ENCODE results near the gene MBOAT7. TPM values are rescaled to one million over a fixed set of nuclear protein-coding genes. Genes with fewer than 3 reads are reported as not detected.

The MBOAT7 gene
- total and polyA plus RNA-seq, 2 of the 8 experiments (the other 6 are each of a cell fraction or from before 2014, with no cell fraction given), result 85.5 to 90.9 TPM

- Histone ChIP-seq H3K56ac (replicated peaks; ENCODE audit: insufficient read length, low read depth, low read length) (no peak overlapping the region), H3K23me2 (ENCODE audit: low read depth, low read length) (peaks cover 8% of the 10 kb centered on the region), H3K79me1 (ENCODE audit: low read depth, low read length) (peaks cover 7% of the 10 kb centered on the region), H3K27ac (ENCODE audit: low read depth, low read length) (no peak overlapping the region), H4K5ac (ENCODE audit: insufficient read length, low read depth, low read length) (no peak overlapping the region), H4K91ac (replicated peaks; ENCODE audit: insufficient read length, low read length) (no peak overlapping the region), H2BK12ac (ENCODE audit: low read depth, low read length) (no peak overlapping the region), H3K4ac (replicated peaks; ENCODE audit: insufficient read length, low read depth, low read length) (no peak overlapping the region), H3K27me3 (replicated peaks in 1 of 4; ENCODE audit: control insufficient read depth in 3 of 4, extremely low read depth in 1 of 4, insufficient read depth in 3 of 4, low read length in 3 of 4) (no peaks in the 10 kb centered on the region), H3K9me3 (ENCODE audit: insufficient read depth in 2 of 2, low read depth in 1 of 2, low read length in 1 of 2) (no peaks in the 10 kb centered on the region), H2BK20ac (ENCODE audit: low read length) (no peak overlapping the region), H2AFZ (ENCODE audit: low read length) (no peak overlapping the region), H3K36me3 (ENCODE audit: control insufficient read depth in 2 of 4, insufficient read depth in 4 of 4, low read length in 3 of 4) (peaks cover 27 to 60% (median 54%) of the 10 kb centered on the region in 4 experiments), H4K20me1 (replicated peaks in 1 of 2; ENCODE audit: control insufficient read depth in 1 of 2, insufficient read depth in 2 of 2, low read length in 2 of 2) (peaks cover 11 to 22% of the 10 kb centered on the region in 2 experiments), H3K23ac (ENCODE audit: insufficient read length) (no peak overlapping the region), H3K18ac (ENCODE audit: extremely low read depth, low read length) (no peak overlapping the region), H2BK15ac (ENCODE audit: low read length) (no peak overlapping the region), H3K14ac (ENCODE audit: insufficient read length) (no peak overlapping the region), H3K79me2 (ENCODE audit: control insufficient read depth in 1 of 2, insufficient read depth in 2 of 2, low read length in 2 of 2) (no peaks in the 10 kb centered on the region), H2AK5ac (ENCODE audit: low read depth, low read length) (no peak overlapping the region), H3K4me3 (ENCODE audit: extremely low read depth in 1 of 4, insufficient read depth in 2 of 4, low read depth in 3 of 4, low read length in 4 of 4) (no peak overlapping the region), H4K8ac (ENCODE audit: extremely low read depth, insufficient read depth, low read length) (peak overlapping the region; percentile 57; the same call in 1 of the 2 replicates), H2BK120ac (replicated peaks; ENCODE audit: low read depth, low read length) (no peak overlapping the region), H3K4me1 (replicated peaks in 1 of 4; ENCODE audit: control insufficient read depth in 3 of 4, insufficient read depth in 4 of 4, low read length in 3 of 4) (peaks cover 0 to 7% (median 4%) of the 10 kb centered on the region in 4 experiments; a peak in 3 of 7 replicates), H3K4me2 (ENCODE audit: insufficient read depth in 1 of 2, low read depth in 2 of 2, low read length in 2 of 2) (no peak overlapping the region), H3K9ac (replicated peaks in 1 of 4; ENCODE audit: extremely low read depth in 1 of 4, low read depth in 3 of 4, low read length in 3 of 4) (no peak overlapping the region), H2BK5ac (ENCODE audit: low read depth, low read length) (no peak overlapping the region)
- POLR2A ChIA-PET (ENCODE audit: partially characterized antibody), result interaction anchor here (1.3 to 14.8 kb wide), 2 partner anchors 16 to 49 kb away, joined by 3 to 348 read pairs; partner anchors contain the start of gene CNOT3
- no peak for FAIRE-seq
- WGBS, 2 experiments (ENCODE audit: extremely low coverage in 1 of 2, insufficient coverage in 1 of 2, insufficient read length in 1 of 2, insufficient replicate concordance in 2 of 2, low coverage in 1 of 2, low lambda C conversion rate in 2 of 2, missing lambda C conversion rate in 1 of 2), result 90% methylated on average over 18 of the region's 18 CpGs; no CpG with 5 or more reads in 1 of the 2 experiments
- CTCF ChIA-PET (ENCODE audit: partially characterized antibody), result interaction anchor here (1.0 to 1.7 kb wide), 2 partner anchors 18 to 34 kb away, joined by 3 to 8 read pairs; partner anchors contain the start of gene CNOT3
- DNase-seq (ENCODE audit: low read depth in 1 of 2, low spot score in 2 of 2), result no peak
- no peak for TF ChIP-seq POU5F1 (IDR thresholded peaks at IDR 0.05; ENCODE audit: low read depth, low read length)
- no peak for TF ChIP-seq TBP (IDR thresholded peaks at IDR 0.05; ENCODE audit: low read depth, low read length)
- TF ChIP-seq FOSL1 (IDR thresholded peaks at IDR 0.05; ENCODE audit: insufficient read depth, low read depth, low read length), result no peak
- peak; percentile 36; the same call in 1 of the 2 replicates for TF ChIP-seq POLR2AphosphoS5 (IDR thresholded peaks at IDR 0.05; ENCODE audit: low read depth, low read length)
- TF ChIP-seq HDAC2 (IDR thresholded peaks at IDR 0.05; ENCODE audit: borderline replicate concordance in 1 of 2, low read depth in 2 of 2, low read length in 2 of 2), result no peak
These were observed 34.6 kb downstream of the MBOAT7 start for GRCh38 chr19:54154603-54155345.
